Epithelial cell of esophagus (primary cell): ENCODE measurements around the gene PFAS.

ENCODE experiments used
- DNase-seq: peaks from one replicate; pipeline ENCODE4 v3.0.0; 2010; ENCODE audit warnings: low read depth
- H3K4me3 ChIP-seq: 2 replicates; pipeline ENCODE4 v1.5.1; 2011; ENCODE audit warnings: mild to moderate bottlenecking, low read length, control low read depth
- TF ChIP-seq, protein P1 (sequence below): IDR thresholded peaks from 2 replicates; pipeline ENCODE4 v1.5.1; 2011; ENCODE audit warnings: low read depth, mild to moderate bottlenecking, low read length, control low read depth, inconsistent platforms; ENCODE audit not compliant: insufficient read depth; ENCODE audit errors: missing control alignments

The PFAS gene

GRCh38 chr17:8257801-8258200 is 8.7 kb downstream of the PFAS start:
- DNase-seq: no peak
- TF ChIP-seq, protein P1, sequence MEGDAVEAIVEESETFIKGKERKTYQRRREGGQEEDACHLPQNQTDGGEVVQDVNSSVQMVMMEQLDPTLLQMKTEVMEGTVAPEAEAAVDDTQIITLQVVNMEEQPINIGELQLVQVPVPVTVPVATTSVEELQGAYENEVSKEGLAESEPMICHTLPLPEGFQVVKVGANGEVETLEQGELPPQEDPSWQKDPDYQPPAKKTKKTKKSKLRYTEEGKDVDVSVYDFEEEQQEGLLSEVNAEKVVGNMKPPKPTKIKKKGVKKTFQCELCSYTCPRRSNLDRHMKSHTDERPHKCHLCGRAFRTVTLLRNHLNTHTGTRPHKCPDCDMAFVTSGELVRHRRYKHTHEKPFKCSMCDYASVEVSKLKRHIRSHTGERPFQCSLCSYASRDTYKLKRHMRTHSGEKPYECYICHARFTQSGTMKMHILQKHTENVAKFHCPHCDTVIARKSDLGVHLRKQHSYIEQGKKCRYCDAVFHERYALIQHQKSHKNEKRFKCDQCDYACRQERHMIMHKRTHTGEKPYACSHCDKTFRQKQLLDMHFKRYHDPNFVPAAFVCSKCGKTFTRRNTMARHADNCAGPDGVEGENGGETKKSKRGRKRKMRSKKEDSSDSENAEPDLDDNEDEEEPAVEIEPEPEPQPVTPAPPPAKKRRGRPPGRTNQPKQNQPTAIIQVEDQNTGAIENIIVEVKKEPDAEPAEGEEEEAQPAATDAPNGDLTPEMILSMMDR: no peak
- no peak overlapping the region for H3K4me3 ChIP-seq

DNA sequence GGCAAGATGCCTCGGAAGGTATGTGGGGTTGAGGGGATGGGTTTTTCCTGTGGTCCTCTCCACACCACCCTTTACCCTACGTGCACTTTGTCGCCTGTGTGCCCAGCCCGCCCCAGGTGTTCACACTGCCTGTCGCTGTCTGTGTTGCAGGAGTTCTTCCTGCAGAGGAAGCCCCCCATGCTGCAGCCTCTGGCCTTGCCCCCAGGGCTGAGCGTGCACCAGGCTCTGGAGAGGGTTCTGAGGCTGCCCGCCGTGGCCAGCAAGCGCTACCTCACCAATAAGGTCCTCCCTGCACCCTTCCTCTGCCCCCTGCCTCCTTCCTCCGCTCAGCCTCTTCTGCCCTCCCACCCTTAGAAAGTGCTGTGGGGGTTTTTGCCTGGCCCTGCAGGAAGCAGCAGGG is 15.2 kb downstream of the PFAS start:
- no peak for DNase-seq
- no peak overlapping the region for H3K4me3 ChIP-seq
- TF ChIP-seq, protein P1: no peak

DNA sequence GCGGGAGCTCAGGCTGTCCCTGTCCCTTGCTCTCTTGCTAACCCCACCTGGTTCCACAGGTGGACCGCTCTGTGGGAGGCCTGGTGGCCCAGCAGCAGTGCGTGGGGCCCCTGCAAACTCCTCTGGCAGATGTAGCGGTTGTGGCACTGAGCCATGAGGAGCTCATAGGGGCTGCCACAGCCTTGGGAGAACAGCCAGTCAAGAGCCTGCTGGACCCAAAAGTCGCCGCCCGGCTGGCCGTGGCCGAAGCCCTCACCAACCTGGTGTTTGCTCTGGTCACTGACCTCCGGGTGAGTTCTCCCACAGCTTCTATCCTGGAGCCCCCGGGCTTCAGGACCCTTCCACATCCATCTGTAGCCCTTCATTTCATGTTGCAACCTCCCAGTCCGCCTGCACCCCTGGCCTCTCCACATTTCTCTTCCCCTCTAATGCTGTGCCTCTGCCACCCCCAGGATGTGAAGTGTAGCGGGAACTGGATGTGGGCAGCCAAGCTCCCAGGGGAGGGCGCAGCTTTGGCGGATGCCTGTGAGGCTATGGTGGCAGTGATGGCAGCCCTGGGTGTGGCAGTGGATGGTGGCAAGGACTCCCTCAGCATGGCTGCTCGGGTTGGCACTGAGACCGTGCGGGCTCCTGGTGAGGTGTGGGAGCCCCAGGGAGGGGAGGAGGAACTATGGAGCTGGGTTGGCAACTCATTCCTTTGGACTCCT is 15.9 kb downstream of the PFAS start:
- TF ChIP-seq, protein P1: no peak
- H3K4me3 ChIP-seq: no peak overlapping the region
- DNase-seq: no peak

GRCh38 chr17:8266648-8267479 is 17.8 kb downstream of the PFAS start:
- TF ChIP-seq, protein P1: no peak
- no peak overlapping the region for H3K4me3 ChIP-seq
- DNase-seq: no peak

- no peak for DNase-seq
- TF ChIP-seq, protein P1: no peak
- H3K4me3 ChIP-seq: no peak overlapping the region
Measured at GRCh38 chr17:8267480-8268147, 18.5 kb downstream of the PFAS start.

GRCh38 chr17:8268550-8269298 is 19.6 kb downstream of the PFAS start:
- no peak for DNase-seq
- no peak overlapping the region for H3K4me3 ChIP-seq
- TF ChIP-seq, protein P1: no peak
